Colonic mucosa (tissue), 4 donors: ENCODE measurements around the gene LRG1. TPM values are rescaled to one million over a fixed set of nuclear protein-coding genes. Genes with fewer than 3 reads are reported as not detected.
A peak's percentile ranks its signal among the peaks of the same experiment; 100 is the strongest.
"Not testable (repeated sequence)": the region's sequence is repeated elsewhere in the genome, so short reads cannot be mapped to it uniquely, and the experiment has no call there.

ENCODE experiments used
- DNase-seq: peaks from one replicate; pipeline ENCODE4 v3.0.0-alpha.2; 2020
- H3K27ac ChIP-seq: fragments of 200-600 bp; one replicate; pipeline ENCODE4 v1.8.0; 2021
- H3K27me3 ChIP-seq: fragments of 200-600 bp; one replicate; pipeline ENCODE4 v1.8.0; 2021
- H3K36me3 ChIP-seq: fragments of 200-600 bp; one replicate; pipeline ENCODE4 v1.8.0; 2021
- H3K4me1 ChIP-seq: fragments of 200-600 bp; one replicate; pipeline ENCODE4 v1.8.0; 2021; ENCODE audit warnings: mild to moderate bottlenecking
- H3K4me3 ChIP-seq: fragments of 200-600 bp; one replicate; pipeline ENCODE4 v1.8.0; 2021
- H3K9ac ChIP-seq, 2 donors: one replicate each; pipeline ENCODE4 v1.7.0; 2013; ENCODE audit warnings: control low read depth in 2 of 2, low read depth in 2 of 2, low read length in 2 of 2
- H3K9me3 ChIP-seq: fragments of 200-600 bp; one replicate; pipeline ENCODE4 v1.8.0; 2021
- intact Hi-C: fragments of 100-400 bp; cut with DNase I; formaldehyde crosslinking; loops from one replicate; pipeline ENCODE4 v1.14.1; 2022
- total RNA-seq, 2 donors: library from RNA; stranded (reverse); fragmentation: NEBNext Ultra II Directional in 1 of 2; extraction: Animal tissue kit (Norgen Biotek cat#: 25700) in 1 of 2; gene quantifications; one replicate each; pipeline ENCODE4 v1.2.1, GENCODE V29; 2021
- TF ChIP-seq, protein P1 (sequence below): fragments of 200-600 bp; IDR thresholded peaks from one replicate; pipeline ENCODE4 v1.8.0; 2022; ENCODE audit warnings: antibody characterized with exemption, mild to moderate bottlenecking
- donor health status: healthy.
- donor health status: DM: no; HTN: no; CAD: no.
- donor health status: DM: no; HTN: no; CAD: no.

The LRG1 gene
- total RNA-seq, 2 donors from 2014 or later: 24.4 to 26.0 TPM

DNA sequence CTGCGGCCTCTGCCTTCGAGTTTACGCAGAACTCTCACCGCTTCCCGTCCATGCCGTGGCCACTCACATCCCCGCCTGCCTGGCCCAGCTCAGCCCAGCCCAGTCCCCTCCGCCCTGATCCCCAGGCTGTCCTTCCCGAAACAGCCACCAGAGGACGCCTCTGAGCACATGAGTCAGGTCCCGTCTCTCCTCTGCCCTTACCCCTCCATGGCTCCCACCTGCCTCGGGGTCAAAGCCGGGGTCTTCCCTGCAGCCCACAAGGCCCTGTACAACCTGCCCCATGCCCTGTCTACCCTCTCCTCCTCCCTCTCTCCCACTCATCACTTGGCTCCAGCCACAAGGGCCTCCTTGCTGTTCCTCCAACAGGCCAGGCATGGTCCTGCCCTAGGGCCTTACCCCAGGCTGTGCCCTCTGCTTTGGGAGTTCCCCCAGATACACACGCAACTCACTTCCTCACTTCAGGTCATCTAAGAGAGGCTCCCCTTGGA, 27.8 kb upstream of the LRG1 start:
- H3K4me3 ChIP-seq: no peak overlapping the region
- TF ChIP-seq, protein P1, sequence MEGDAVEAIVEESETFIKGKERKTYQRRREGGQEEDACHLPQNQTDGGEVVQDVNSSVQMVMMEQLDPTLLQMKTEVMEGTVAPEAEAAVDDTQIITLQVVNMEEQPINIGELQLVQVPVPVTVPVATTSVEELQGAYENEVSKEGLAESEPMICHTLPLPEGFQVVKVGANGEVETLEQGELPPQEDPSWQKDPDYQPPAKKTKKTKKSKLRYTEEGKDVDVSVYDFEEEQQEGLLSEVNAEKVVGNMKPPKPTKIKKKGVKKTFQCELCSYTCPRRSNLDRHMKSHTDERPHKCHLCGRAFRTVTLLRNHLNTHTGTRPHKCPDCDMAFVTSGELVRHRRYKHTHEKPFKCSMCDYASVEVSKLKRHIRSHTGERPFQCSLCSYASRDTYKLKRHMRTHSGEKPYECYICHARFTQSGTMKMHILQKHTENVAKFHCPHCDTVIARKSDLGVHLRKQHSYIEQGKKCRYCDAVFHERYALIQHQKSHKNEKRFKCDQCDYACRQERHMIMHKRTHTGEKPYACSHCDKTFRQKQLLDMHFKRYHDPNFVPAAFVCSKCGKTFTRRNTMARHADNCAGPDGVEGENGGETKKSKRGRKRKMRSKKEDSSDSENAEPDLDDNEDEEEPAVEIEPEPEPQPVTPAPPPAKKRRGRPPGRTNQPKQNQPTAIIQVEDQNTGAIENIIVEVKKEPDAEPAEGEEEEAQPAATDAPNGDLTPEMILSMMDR: peak; percentile 65
- no peaks in the 10 kb centered on the region for H3K9me3 ChIP-seq
- no peaks in the 10 kb centered on the region for H3K36me3 ChIP-seq
- H3K4me1 ChIP-seq: no peaks in the 10 kb centered on the region
- intact Hi-C loops: no loop called here
- no peak overlapping the region for H3K27ac ChIP-seq
- DNase-seq: peak; percentile 73
- no peaks in the 10 kb centered on the region for H3K27me3 ChIP-seq
- H3K9ac ChIP-seq: no peak overlapping the region

DNA sequence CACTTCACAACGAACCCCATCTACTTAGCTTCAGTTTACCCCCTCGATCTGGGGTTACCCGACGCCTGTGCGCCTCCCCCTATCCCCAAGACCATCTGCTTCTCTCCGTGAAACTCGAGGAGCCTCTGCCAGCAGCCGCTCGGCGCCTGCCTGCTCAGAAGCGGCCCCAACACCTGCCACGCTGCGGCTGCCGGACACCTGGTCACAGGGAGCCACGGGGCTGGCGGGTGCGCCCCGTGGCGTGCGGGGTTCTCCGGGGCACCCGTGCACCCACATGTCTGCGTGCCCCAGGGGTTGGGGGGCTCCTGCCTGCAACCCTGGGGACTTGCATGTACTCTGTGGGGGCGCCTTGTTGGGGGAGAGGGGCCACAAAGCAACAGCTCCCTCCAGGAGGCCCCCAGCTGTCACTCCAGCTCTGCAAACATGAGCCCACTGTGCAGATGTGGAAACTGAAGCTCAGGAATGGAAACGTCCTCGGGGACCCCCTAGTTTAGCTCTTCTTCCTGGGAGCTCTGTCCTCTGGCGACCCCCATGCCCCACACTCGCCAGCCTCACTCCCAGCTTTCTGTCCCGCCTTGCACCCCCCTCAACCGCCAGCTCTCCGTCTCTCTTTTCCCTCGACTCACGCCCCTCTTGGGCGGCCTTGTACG, 26.7 kb upstream of the LRG1 start:
- Histone ChIP-seq H3K4me3 (no peak overlapping the region), H3K27me3 (no peaks in the 10 kb centered on the region), H3K27ac (no peak overlapping the region), H3K36me3 (no peaks in the 10 kb centered on the region), H3K4me1 (no peaks in the 10 kb centered on the region), H3K9me3 (no peaks in the 10 kb centered on the region), H3K9ac (no peak overlapping the region)
- TF ChIP-seq, protein P1: no peak
- intact Hi-C loops: no loop called here
- DNase-seq: no peak

DNA sequence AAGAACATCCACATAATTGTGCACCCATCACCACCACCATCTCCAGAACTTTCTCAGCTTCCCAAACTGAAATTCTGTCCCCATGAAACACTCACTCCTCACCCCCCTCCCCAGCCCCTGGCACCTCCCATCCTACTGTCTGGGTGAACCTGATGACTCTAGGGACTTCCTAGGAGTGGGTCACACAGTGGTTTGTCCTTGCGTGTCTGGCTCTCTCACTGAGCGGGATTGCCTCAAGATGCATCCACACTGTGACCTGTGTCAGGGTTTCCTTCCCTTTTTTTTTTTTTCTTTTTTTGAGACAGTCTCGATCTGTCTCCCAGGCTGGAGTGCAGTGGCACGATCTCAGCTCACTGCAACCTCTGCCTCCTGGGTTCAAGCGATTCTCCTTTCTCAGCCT, 23.7 kb upstream of the LRG1 start:
- H3K4me3 ChIP-seq, H3K36me3 ChIP-seq, H3K4me1 ChIP-seq, H3K9me3 ChIP-seq, intact Hi-C loops, DNase-seq, H3K27me3 ChIP-seq, H3K27ac ChIP-seq, H3K9ac ChIP-seq: not testable (repeated sequence)

DNA sequence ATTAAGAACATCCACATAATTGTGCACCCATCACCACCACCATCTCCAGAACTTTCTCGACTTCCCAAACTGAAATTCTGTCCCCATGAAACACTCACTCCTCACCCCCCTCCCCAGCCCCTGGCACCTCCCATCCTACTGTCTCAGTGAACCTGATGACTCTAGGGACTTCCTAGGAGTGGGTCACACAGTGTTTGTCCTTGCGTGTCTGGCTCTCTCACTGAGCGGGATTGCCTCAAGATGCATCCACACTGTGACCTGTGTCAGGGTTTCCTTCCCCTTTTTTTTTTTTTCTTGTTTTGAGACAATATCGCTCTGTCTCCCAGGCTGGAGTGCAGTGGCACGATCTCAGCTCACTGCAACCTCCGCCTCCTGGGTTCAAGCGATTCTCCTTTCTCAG, 22.2 kb upstream of the LRG1 start:
- H3K36me3 ChIP-seq, intact Hi-C loops, H3K4me1 ChIP-seq, H3K9ac ChIP-seq, H3K27me3 ChIP-seq, H3K4me3 ChIP-seq, DNase-seq, H3K27ac ChIP-seq, H3K9me3 ChIP-seq: not testable (repeated sequence)

DNA sequence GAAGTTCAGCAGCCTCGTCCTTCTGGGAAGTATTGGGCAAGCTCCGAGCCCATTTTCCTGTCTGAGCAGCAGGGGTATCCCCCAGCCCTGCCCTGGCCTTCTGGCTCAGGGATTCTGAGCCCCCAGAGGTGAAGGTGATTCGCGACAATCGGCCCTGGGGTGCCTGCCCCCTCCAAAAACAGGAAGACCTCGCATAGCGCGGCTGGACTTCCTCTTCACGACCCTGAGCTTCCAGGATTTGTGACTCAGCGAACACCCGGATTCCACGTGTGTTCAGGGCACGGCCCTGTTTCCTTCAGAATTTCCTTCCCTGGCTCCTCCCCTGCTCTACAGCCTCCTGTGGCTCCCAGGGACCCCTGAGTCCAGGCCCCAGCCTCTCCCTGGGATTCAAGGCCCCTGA, 19.7 kb upstream of the LRG1 start, which contains the start of gene SEMA6B:
TSS of gene SEMA6B (minus strand) at position 116 of the 400 bp plus-strand sequence. CDS start 1,227 bp downstream, outside the sequence.
- DNase-seq: no peak
- Histone ChIP-seq H3K27me3 (no peaks in the 10 kb centered on the region), H3K27ac (no peak within 1 kb of the TSS), H3K9me3 (no peaks in the 10 kb centered on the region), H3K36me3 (no peaks in the 10 kb centered on the region), H3K4me1 (no peaks in the 10 kb centered on the region), H3K4me3 (no peak within 1 kb of the TSS), H3K9ac (no peak within 1 kb of the TSS)
- TF ChIP-seq, protein P1: no peak
- intact Hi-C loops: no loop called here

DNA sequence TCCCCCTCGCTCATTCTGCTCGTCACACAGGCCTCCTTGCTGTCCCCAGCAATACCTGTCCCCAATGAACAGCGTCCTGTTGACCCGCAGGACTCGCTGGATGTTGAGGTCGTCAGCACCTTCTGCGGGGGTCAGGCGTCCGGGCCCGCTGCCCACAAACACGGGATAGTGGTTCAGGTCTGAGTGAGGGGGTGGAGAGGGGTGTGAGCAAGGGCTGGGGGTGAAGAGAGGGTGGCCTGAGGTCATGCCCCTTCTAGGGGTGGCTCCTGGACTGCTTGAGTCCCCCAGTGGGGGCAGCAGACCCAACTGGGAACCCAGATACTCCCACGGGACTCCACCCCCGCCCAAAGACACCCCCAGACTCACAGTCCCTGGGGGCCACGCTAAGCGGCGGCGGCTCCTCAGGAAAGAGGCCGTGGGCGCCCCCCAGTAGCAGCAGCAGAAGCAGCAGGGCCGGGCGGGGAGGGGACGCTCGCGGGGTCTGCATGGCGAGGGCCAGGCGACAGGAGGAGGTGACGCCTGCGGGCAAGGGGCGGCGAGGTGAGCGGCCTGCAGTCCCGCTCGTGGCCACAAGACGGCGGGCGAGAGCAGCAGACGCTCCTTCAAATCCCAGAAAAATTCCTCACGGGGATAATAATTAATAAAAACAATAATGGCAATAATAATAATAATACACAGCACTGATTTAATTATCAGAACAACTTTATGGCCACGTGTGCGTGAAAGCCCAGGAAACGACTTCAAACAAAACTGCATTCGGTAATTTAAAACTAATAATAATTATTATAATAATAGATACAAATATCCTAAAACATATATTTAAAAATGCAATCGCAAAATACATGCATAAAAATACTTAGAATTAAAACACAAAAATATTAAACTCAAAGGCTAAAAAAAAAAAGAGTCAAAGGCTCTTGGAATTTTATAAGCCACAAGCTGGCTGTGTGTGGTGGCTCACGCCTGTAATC, 18.4 kb upstream of the LRG1 start:
- Histone ChIP-seq H3K4me3 (peak overlapping the region; percentile 6), H3K36me3 (no peaks in the 10 kb centered on the region), H3K27me3 (no peaks in the 10 kb centered on the region), H3K9me3 (no peaks in the 10 kb centered on the region), H3K9ac (no peak overlapping the region), H3K27ac (no peak overlapping the region), H3K4me1 (no peaks in the 10 kb centered on the region)
- DNase-seq: no peak
- intact Hi-C loops: no loop called here
- TF ChIP-seq, protein P1: peak; percentile 99
